Brain pericyte (primary cell): ENCODE data around the gene ERV3-1.
"Not testable (repeated sequence)": the region's sequence is repeated elsewhere in the genome, so short reads cannot be mapped to it uniquely, and the experiment has no call there.

Experiments
- DNase-seq: peaks from one replicate; pipeline ENCODE4 v3.0.0-alpha.2; 2012; ENCODE audit warnings: low read depth, low spot score

ERV3-1 gene, protein sequence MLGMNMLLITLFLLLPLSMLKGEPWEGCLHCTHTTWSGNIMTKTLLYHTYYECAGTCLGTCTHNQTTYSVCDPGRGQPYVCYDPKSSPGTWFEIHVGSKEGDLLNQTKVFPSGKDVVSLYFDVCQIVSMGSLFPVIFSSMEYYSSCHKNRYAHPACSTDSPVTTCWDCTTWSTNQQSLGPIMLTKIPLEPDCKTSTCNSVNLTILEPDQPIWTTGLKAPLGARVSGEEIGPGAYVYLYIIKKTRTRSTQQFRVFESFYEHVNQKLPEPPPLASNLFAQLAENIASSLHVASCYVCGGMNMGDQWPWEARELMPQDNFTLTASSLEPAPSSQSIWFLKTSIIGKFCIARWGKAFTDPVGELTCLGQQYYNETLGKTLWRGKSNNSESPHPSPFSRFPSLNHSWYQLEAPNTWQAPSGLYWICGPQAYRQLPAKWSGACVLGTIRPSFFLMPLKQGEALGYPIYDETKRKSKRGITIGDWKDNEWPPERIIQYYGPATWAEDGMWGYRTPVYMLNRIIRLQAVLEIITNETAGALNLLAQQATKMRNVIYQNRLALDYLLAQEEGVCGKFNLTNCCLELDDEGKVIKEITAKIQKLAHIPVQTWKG

DNA sequence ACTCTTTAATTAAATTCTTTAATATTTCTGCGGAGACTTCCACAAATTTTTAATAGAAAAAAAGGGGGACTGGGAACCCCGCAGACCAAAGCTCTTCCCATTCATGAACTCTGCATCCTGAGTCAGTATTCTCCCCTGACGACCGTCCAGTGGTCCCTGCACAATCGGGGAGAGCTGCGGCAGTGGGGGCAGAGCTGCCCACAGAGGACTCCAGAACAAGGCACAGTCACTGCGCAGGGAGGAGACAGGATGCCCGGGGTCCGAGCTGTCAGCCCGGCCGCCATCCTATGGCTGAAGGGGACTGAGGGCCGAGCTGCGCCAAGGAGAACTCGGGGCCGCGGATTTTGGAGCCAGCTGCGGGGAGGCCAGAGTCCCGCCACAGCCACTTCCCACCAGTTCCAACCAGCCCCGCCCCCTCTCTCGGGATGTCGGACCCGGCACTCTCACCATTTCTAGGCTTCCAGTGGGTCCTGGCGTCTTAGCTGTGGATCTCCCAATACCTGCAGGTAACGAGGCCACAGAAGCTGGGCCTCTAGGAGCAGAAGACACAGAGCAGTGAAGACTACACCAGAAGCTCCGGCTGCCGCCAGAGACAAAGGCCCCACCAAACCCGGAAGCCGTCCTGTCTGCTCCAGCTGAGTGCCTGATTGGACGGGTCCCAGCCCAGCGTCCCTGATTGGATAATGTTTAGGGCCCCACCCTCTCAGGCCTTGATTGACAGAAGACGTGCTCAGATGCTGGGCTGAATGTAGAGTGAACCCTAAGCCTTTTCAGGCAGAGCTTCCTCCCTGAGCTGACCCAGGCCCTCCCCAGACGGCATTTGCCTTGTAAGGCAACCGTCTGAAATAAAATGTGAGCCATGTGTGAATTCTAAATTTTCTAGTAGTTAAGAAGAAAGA is at the start of gene ERV3-1:
Gene ERV3-1 (minus strand): TSS at position 594 of the 899 bp plus-strand sequence. CDS start 13,661 bp downstream, outside the sequence.
- DNase-seq: peak; percentile 75

- not testable (repeated sequence) for DNase-seq
Measured at GRCh38 chr7:65055786-65056185, 49.3 kb upstream of the ERV3-1 start.

DNA sequence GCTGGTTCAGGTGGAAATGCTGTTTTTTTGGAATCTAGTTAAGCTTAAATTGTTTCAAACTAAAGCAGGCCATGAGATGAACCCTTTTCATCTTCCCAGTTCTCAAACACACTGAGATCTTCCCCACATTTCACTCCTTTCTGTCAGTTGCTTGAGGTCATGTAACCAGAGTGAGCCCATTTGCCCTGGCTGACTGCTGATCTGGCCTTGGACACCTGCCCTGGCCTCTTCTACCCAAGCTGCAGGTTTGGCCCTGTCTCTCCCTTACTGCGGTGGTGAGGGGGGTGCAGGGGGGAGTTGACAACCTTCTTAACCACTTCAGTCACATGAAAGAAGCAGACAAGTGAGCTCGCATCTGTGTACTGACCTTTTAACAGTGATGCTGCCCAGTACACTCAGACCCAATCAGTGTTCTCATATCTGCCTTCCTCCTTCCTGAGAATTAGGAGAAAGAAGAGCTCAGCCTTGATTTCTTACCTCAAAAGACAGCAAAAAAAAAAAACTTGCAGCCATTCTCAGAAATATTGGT is 48.0 kb upstream of the ERV3-1 start:
- not testable (repeated sequence) for DNase-seq

DNA sequence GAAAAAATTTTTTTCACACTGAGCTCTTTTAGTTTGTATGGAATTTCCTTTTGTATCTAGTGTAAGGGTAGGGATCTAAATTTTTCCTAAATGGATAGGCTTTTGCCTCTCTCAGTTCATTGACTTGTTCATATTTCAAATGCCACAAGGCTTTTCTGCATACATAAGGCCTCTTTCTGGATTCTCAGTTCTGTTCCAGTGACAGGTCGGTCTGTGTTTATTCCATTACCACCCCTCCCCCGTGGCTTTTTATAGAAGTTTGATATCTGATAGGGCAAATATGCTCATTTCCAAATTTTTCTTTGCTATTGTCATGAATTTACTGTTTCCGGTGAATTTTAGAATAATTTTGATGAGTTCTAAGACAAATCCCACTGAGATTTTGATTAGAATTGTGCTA is 45.2 kb upstream of the ERV3-1 start:
- DNase-seq: not testable (repeated sequence)

DNA sequence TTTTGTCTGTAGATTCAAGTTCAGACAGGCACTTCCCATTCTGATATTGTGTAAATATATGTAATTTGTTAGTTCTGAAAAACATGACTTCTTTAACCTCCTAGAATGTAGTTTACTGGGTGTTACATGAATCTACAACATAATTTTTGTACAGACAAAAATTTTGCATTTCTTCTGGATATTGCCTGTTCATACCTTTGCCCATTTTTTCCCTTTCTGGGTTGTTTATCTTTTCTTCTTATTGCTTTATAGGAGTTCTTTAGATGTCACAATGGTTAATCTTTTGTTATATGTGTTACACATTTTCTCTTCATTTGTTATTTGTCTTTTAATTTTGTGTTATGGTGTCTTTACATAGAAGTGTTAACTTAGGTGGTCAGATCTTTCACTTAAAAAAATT is 44.7 kb upstream of the ERV3-1 start:
- DNase-seq: not testable (repeated sequence)

DNA sequence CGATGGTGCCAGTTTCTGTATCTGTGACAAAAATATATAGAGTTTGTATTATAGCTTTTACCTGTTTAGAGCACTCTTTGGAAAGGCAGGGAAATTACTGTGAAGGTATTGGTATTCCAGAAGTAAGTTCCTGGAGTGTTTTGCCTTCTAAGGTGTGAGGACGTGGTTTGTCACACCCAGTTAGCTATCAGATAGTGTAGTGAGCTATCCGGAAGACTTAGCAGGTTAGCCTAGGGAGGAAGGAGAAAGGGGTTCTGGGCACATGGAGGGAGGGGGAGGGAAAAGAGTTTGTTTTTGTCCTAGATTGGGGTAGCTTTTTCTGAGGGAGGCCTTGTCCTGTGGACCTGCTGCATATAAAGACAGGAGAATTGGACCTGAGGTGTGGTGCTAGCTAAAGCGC is 39.8 kb upstream of the ERV3-1 start:
- not testable (repeated sequence) for DNase-seq

DNA sequence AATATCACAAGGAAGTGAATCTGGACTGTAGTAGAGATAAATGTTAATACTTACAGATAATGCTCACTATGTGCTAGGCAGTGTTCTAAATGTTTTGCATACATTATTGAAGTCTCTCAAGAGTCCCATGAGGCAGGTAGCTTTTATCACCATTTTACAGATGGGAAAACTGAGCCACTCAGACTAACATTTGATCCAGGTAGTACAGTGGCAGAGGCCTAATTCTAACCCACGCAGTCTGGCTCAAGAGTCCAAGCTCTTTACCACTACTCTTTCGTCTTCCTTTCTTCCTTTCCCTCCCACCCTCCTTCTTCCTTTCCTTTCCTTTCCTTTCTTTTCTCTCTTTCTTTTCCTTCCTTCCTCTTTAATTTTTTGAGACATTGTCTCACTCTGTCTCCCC is 39.1 kb upstream of the ERV3-1 start:
- not testable (repeated sequence) for DNase-seq

GRCh38 chr7:65038767-65039166 is 32.3 kb upstream of the ERV3-1 start:
- DNase-seq: not testable (repeated sequence)

DNA sequence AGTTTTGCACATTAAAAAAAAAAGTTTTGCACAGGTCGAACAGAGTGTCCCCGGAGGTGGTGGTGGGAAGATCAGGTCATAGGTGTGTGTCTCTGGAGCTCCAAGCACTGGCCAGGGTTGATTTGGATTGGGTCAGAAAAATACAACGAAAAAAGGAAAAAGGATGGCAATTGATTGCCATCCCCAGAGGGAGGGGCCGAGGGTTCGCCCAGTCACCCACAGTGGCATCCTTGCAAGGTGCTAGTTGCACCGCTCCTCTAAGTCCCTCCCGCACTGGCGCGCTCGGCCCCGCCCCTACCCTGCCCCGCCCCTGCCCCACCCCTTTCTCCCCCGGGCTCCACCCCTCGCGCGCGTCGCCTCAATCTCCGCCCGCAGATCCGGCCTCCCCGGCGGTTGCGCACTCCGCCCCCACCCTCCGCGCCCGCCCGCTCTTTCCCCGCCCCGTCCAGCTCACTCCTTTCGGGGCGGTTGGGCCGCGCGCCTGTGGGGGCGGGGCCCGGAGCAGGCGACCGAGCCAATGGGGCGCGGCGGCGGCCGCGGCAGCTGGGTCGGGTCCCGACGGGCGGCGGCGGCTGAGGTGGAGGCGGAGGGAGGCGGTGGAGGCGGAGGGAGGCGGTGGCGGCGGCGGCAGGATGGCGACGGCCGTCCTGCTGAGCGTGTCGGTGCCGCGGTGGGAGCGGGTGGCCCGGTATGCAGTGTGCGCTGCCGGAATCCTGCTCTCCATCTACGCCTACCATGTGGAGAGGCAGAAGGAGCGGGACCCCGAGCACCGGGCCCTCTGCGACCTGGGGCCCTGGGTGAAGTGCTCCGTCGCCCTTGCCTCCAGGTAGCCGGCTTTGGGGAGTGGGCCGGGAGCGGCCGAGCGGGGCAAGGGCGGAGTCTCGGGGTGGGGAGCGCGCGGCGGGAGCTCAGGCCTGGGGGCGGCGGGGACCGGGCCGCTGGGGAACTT is 31.5 kb upstream of the ERV3-1 start:
- DNase-seq: peak; percentile 63

DNA sequence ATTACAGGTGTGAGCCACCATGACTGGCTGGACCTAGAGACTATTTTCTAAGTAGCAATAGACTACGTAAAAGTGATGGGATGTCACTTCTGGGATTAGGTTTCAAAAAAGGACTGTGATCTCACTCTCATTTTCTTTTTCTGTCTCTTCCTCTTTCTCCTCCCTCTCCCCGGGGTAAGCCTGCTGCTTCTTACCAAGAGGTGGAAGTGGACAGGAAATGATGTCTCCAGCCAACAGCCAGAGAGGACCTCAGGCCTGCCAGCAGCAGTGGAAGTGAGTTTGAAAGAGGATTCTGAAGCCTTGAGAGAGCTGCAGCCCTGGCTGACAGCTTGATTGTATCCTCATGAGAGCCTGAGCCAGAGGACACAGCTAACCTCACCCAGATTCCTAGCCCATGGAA is 30.0 kb upstream of the ERV3-1 start:
- not testable (repeated sequence) for DNase-seq

DNA sequence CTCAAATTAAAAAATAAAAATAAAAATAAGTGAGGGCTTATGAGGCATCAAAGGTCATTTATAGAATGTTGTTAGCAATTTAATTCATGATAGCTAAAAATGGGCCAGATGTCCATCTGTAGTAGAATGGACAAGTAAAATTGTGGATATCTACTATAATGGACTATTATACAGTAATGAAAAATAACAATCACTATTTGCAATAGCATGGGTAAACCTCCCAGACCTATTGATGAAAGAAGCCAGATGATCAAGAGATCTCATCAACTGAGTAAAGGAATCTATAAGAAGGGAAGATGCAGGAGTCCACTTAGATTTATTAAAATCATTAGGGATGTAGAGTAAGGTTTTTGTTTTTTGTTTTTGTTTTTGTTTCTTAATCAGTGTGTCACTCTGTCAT is 29.0 kb upstream of the ERV3-1 start:
- DNase-seq: not testable (repeated sequence)

GRCh38 chr7:65034120-65034782 is 27.8 kb upstream of the ERV3-1 start:
- DNase-seq: not testable (repeated sequence)

- DNase-seq: not testable (repeated sequence)
Measured at GRCh38 chr7:65033391-65033790, 26.9 kb upstream of the ERV3-1 start.

DNA sequence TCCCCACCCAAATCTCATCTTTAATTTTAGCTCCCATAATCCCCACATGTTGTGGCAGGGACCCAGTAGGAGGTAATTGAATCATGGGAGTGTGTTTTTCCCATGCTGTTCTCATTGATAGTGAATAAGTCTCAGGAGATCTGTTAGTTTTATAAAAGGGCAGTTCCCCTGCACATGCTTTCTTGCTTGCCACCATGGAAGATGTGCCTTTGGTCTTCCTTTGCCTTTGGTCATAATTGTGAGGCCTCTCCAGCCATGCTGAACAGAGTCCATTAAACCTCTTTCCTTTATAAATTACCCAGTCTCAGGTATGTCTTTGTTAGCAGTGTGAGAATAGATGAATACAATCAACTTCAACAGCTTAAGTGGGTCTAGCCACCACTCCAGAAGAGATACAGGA is 18.5 kb upstream of the ERV3-1 start:
- not testable (repeated sequence) for DNase-seq

DNA sequence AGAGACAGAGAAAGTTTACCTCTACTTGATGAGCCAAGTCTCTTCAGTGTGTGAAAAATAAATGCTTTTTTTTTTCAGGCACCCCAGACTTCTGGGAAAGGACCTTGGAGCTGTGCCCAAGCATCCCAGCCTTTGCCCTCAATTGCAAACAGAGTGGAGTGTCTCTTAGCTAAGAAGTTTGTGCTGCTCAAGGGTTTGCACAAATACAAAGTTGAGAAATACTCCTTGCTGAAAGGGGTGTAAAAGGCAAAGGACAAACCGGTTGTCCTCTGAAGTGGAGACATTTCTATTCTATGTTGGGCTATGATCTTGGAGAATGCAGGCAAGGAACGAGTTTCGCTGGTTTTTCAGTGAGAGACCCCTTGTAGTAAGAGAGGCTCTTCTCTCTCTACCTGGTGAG is 14.5 kb upstream of the ERV3-1 start:
- DNase-seq: not testable (repeated sequence)

DNA sequence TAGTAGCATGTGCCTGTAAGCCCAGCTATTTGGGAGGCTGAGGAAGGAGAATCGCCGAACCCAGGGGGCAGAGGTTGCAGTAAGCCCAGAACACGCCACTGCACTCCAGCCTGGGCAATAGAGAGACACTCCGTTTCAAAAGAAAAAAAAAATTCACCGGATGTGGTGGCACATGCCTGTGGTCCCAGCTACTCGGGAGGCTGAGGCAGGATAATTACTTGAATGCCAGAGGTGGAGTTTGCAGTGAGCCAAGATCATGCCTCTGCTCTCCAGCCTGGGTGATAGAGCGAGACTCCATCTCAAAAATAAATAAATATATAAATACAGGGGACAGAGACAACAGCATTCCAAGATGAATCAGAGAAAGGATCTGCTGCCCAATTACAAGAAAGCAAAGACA is 3.4 kb upstream of the ERV3-1 start:
- DNase-seq: not testable (repeated sequence)

- DNase-seq: not testable (repeated sequence)
Measured at GRCh38 chr7:65009394-65009793, 2.9 kb upstream of the ERV3-1 start.

DNA sequence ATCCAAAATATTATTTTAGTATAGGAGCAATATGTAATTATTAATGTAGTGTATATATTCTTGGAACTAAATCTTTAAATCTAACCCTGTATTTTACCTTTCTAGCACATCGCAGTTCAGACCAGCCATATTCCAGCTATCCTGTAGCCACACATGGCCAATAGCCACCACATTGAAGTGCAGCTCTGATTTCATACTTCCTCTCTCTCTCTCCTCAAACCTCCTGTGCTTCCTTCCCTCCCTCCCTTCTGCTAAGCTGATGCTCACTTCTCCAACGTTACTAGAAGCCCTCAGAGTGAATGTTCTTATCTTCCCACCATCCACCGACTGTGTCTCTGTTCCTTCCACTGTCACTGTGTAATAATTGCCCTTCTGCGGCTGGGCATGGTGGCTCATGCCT is 549 bp upstream of the ERV3-1 start:
- not testable (repeated sequence) for DNase-seq

DNA sequence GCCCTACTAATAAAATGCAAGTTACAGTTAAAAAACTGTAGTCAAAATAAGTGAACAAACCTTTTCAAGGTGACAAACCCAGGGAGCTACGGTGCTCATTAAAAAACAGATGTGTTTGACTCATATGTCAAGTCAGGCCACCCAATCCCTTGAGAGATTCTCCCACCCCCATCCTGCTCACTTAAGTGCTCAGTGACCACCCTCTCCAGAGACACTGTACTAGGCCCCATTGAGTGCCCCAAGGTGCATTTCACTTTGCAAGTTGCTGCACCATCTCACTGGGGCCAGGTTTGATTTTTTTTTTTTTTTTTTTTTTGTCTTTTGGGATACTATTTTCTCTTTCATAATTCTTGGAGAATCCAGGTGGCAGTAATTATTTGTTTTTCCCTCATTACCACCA is 1.9 kb downstream of the ERV3-1 start:
- no peak for DNase-seq

DNA sequence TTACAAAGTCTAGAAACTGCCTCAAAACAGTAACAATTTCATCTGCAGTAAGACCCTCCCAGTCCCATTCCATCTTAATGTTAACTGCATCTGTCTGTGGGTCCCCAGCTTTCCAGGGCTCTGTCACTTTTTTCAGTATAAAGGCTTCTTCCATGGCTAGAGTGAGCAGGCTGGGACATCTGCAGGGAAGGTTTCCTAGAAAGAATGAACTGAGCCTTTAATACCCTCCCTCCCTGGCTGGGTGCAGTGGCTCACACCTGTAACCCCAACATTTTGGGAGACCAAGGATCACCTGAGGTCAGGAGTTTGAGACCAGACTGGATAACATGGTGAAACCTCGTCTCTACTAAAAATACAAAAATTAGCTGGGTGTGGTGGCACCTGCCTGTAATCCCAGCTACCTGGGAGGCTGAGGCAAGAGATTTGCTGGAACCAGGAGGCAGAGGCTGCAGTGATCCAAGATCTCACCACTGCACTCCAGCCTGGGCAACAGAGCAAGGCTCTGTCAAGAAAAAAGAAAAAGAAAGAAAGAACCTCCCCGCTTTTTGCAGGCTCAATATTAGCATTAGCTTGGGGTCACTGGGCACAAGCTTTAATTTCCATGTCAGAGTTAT is 3.4 kb downstream of the ERV3-1 start:
- DNase-seq: no peak
